Stimulated activated naive CD8-positive, alpha-beta T cell treated with anti-CD3 and anti-CD28 coated beads, Interleukin-15, amount 100 ng/mL, for 72 hours (primary cell): ENCODE measurements around the gene ORM1.
A peak's percentile ranks its signal among the peaks of the same experiment; 100 is the strongest.
"Not testable (repeated sequence)": the region's sequence is repeated elsewhere in the genome, so short reads cannot be mapped to it uniquely, and the experiment has no call there.

Source experiments
- ATAC-seq: fragments of 150-1000 bp; cut with Tn5 transposase; 2 replicates; pipeline ENCODE4 v1.10.0; 2021; ENCODE audit warnings: mild to moderate bottlenecking, moderate library complexity
- DNase-seq, 2 donors: peaks; one replicate each; pipeline ENCODE4 v3.0.0; 2021 to 2022
- H3K27ac Mint-ChIP-seq, 2 donors: one replicate each; pipeline ENCODE4 v1.8.0; 2022; ENCODE audit warnings: mild to moderate bottlenecking in 2 of 2, mixed read lengths in 2 of 2, moderate library complexity in 2 of 2
- H3K27me3 Mint-ChIP-seq: one replicate; pipeline ENCODE4 v1.8.0; 2022; ENCODE audit warnings: mixed read lengths
- H3K4me1 Mint-ChIP-seq: one replicate; pipeline ENCODE4 v1.8.0; 2022; ENCODE audit warnings: mild to moderate bottlenecking, mixed read lengths
- H3K4me3 Mint-ChIP-seq, 2 donors: one replicate each; pipeline ENCODE4 v1.8.0; 2022; ENCODE audit warnings: mild to moderate bottlenecking in 2 of 2, mixed read lengths in 2 of 2, moderate library complexity in 1 of 2
- H3K9me3 Mint-ChIP-seq, 2 donors: one replicate each; pipeline ENCODE4 v1.8.0; 2022; ENCODE audit warnings: mixed read lengths in 2 of 2

ORM1 gene

DNA sequence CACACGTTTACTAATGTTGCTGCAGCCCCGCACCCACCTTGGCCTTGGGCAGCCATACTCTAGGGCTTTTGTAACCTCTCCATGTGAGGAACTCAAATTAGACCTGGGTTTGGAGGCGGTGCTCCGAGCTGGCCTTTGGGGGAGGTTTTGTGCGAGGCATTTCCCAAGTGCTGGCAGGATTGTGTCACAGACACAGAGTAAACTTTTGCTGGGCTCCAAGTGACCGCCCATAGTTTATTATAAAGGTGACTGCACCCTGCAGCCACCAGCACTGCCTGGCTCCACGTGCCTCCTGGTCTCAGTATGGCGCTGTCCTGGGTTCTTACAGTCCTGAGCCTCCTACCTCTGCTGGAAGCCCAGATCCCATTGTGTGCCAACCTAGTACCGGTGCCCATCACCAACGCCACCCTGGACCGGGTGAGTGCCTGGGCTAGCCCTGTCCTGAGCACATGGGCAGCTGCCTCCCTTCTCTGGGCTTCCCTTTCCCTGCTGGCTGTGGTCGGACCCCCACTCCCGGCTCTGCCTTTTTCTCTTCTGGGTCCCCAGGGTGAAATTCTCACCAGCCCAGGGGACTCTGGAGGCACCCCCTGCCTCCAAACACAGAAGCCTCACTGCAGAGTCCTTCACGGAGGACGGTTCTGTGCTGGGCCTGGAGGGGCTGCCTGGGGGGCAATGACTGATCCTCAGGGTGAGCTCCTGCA lies at the start of gene ORM1:
Gene ORM1 (plus strand): TSS at position 268 of the 701 bp plus-strand sequence. CDS start 36 bp downstream, at position 304.
- not testable (repeated sequence) for DNase-seq, H3K9me3 Mint-ChIP-seq, H3K4me3 Mint-ChIP-seq, H3K27me3 Mint-ChIP-seq, H3K4me1 Mint-ChIP-seq, H3K27ac Mint-ChIP-seq
- peak; percentile 42 for ATAC-seq

DNA sequence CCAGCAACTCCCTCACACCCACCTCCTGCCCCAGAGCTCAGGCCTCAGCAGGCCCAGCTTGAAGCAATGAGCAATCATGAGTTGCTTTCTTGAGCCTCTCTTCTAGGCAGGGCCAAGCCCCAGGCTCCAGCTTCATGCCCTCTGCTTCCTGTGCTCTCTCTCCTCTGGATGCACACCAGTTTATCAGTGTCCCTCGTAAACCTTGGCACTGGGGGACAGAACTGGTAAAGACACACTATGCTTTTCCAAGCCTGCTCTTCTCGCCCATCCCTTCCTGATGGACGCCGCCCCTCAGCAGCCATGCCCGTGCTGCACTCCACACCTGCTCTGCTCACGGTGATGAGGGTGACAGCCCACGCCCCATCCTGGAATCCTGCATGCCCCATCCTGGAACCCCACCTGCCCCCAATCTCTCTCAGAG lies 49.4 kb upstream of the ORM1 start:
- Mint-ChIP-seq H3K27me3 (peaks cover 10% of the 10 kb centered on the region), H3K4me1 (no peaks in the 10 kb centered on the region), H3K27ac (no peak overlapping the region), H3K4me3 (no peak overlapping the region), H3K9me3 (peaks cover 0 to 7% of the 10 kb centered on the region in 2 donors)
- no peak for DNase-seq
- ATAC-seq: no peak

DNA sequence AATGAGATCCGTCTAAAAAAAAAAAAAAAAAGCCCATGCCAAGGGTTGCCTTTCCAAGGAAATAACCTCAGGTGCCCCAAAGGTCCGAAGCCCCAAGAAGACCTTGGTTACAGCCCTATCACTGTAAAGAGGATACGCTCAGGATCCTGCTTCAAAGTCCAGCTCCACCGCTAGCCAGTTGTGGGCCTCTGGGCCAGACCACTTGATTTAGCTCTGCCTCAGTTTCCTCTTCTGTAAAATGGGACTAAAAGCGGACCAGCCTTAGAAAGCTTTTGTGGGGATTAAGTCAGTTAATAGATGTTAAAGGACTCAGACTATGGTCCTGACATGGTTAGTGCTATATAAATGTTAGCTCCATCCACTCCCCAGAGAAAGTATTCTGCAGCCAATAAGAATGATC lies 48.7 kb upstream of the ORM1 start:
- Mint-ChIP-seq H3K4me3 (no peak overlapping the region), H3K4me1 (no peaks in the 10 kb centered on the region), H3K27me3 (peaks cover 10% of the 10 kb centered on the region), H3K27ac (no peak overlapping the region), H3K9me3 (peaks cover 0 to 8% of the 10 kb centered on the region in 2 donors)
- ATAC-seq (no peak), DNase-seq (no peak)

DNA sequence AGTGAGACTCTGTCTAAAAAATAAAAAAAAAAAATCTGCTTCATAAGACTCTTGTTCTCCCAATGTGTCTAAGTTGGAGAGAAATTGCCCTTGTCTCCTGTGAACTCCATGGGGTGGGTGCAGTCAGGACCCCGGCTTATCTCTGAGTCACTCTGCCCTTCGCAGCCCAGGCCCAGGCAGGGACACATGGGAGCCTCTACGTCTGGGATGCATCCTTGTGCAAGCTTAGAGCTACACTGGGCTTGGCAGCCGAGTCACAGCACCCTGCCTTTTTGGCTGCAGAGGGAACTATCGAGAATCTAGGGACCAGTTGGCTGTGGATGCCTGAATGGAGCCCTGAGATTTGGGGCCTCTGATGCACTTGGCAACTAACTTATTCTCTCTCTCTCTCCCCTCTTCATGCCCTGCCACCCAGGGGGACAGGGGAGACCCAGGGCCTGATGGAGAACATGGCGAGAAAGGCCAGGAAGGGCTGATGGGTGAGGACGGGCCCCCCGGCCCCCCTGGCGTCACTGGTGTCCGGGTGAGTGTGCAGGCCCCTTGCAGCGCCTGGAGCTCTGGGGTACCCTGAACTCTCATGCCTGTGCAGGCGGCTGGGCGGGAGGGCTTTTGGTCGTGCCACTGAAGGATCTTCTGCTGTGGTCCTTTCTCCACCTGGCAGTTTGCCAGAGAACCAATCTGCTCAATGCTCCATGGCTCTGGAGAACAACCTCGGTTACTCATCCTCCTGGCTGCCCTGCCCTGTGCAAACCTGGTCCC lies 47.5 kb upstream of the ORM1 start:
- no peaks in the 10 kb centered on the region for H3K4me1 Mint-ChIP-seq
- no peak overlapping the region for H3K27ac Mint-ChIP-seq
- DNase-seq: no peak
- H3K27me3 Mint-ChIP-seq: peaks cover 10% of the 10 kb centered on the region
- peaks cover 0 to 8% of the 10 kb centered on the region in 2 donors for H3K9me3 Mint-ChIP-seq
- ATAC-seq: no peak
- no peak overlapping the region for H3K4me3 Mint-ChIP-seq

DNA sequence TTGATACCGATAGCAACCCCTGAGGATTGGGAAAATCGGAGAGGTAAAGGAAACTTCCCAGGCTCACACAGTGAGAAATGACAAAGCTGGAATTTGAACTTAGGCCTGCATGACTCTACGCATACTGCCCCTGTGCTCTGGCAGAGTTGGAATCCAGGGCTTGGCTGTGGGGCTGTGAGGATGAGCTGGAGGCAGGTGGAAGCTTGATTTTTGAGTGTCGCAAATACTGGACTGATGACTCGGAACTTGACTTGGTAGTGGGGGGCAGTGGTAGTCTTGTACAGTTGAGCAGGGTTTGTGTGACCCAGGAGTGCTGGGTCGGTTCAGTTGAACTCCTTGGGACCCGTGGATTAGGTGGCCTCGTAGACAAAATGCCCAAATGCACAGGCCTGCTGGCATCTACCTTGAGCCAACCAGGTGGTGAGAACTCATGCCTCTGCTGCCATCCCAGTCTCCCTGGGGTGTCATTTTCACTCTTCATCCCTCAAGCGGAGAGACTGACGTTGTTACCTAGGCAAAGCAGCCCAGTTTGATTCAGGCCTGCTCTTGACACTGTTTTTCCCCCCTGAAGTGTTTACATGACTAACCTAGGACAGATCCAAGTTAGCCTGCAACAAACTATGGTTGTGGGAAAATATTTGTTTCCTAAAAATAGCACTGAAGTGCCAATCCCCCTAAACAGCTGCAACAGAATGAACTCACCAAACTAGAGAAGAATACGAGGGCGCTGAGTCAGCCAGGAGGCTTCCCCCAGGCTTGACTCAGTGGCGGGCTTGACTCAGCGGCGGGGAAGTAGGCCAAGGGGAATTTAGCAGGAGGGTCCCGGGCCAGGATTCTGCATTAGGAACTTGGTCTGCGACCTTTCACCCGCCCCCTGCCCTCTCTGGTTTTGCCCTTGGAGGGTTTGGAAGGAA lies 45.7 kb upstream of the ORM1 start:
- H3K27ac Mint-ChIP-seq: no peak overlapping the region
- H3K4me3 Mint-ChIP-seq: no peak overlapping the region
- ATAC-seq (no peak), DNase-seq (no peak)
- H3K4me1 Mint-ChIP-seq: no peaks in the 10 kb centered on the region
- H3K27me3 Mint-ChIP-seq: peaks cover 5% of the 10 kb centered on the region
- peaks cover 0 to 8% of the 10 kb centered on the region in 2 donors for H3K9me3 Mint-ChIP-seq

DNA sequence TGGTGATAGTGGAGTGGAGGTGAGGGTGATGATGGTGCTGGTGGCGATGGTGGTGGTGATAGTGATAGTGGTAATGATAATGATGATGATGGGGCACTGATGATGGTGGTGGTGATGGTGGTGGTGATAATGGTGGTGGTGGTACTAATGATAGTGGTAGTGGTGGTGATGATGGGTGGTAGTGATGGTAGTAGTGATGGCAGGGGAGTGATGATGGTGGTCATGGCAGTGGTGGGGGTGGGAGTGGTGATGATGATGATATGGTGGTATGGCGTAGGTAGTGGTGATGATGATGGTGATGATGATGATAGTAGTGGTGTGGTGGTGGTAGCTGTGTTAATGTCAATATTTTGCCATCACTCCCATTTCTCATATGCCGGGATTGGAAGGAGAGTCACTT lies 44.5 kb upstream of the ORM1 start:
- no peaks in the 10 kb centered on the region for H3K27me3 Mint-ChIP-seq

DNA sequence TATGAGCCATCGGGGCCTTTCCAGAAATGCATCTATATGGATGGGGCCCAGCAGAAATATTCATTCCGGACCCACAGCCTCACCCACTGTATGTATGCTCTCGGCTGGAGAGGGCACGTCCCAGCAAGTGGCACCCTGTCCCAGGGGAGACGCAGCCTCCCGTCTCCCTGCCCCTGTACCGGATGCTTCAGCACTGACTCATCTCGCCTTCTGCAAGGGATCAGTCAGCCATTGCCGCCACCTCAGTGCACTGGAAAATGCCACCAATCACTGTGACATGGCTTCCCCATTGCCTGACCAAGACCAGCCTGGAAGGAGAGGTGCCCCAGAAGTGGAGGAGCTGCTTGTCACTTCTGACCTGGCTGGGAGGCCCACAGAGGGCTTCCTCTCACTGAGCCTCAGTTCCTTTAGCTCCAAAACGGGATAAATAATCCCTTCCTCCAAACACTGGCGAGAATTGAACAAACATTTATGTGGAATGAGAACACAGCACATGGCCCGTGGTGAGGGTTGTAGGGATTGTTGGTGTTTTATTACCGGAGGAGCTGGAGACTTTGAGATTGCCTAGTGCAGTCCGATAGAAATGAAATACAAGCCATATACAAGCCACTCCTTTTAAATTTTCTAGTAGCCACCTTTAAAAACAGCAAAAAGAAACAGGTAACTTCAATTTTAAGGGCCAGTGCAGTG lies 43.9 kb upstream of the ORM1 start:
- ATAC-seq (no peak), DNase-seq (no peak)
- Mint-ChIP-seq H3K4me1 (peaks cover 9% of the 10 kb centered on the region), H3K9me3 (peaks cover 0 to 8% of the 10 kb centered on the region in 2 donors), H3K4me3 (no peak overlapping the region), H3K27me3 (no peaks in the 10 kb centered on the region), H3K27ac (no peak overlapping the region)

More for the DNA sequence above, 44.5 kb upstream of the ORM1 start:
- H3K27ac Mint-ChIP-seq: no peak overlapping the region
- H3K4me1 Mint-ChIP-seq: peaks cover 9% of the 10 kb centered on the region
- peaks cover 0 to 8% of the 10 kb centered on the region in 2 donors for H3K9me3 Mint-ChIP-seq
- ATAC-seq (no peak), DNase-seq (no peak)
- H3K4me3 Mint-ChIP-seq: no peak overlapping the region

DNA sequence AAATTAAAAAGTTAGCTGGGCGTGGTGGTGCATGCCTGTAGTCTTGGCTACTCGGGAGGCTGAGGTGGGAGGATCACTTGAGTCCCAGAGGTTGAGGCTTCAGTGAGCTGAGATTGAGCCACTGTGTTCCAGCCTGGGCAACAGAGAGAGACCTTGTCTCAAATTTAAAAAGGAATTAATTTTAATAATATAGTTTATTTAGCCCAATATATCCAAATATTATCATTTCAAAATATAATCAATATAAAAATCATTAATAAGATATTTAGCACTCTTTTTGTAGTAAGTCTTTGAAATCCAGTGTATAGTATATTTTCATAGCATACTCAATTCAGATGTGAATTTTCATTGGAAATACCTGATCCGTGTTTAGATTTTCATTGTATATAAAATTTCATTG lies 43.2 kb upstream of the ORM1 start:
- Mint-ChIP-seq H3K27me3 (no peaks in the 10 kb centered on the region), H3K4me3 (no peak overlapping the region), H3K9me3 (peaks cover 0 to 8% of the 10 kb centered on the region in 2 donors), H3K27ac (no peak overlapping the region), H3K4me1 (peaks cover 9% of the 10 kb centered on the region)
- ATAC-seq (no peak), DNase-seq (no peak)

DNA sequence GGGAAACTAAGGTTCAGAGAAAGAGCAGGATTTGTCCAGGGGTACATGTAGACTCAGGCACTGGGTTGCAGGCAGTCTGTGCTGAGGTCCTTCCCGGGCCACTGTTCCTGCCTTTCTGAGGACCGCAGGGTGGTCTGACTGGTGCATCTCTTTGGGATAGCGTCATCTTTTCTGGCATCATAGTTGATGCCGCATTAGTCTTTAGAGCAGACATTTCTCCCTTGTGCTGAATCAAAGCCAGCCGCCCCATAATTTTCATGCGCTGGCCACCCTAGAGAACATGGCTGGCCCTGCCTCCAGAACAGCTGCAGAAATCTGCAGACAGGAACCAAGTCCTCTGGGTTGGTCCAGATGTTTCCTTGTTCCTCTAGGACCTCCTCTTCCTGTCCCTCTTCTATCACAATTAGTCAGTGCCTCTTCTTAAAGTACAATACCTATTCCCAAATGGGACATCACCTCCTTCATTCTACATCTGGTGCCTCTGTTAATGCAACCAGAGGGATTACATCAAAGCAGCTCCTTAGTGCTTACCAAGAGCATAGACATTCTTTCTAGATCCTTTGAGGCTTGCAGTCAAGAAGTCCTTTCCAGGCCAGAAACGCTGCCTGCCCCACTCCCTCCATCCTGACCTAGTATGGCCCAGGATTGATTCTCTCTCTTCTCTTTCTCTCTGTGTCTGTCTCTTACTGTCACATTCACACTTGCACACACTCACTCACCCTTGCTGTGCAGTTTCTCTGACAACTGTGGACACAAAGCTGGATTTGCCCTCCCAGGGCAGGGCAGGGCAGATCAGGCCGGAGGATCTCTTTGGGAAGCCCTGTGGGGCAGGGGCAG lies 42.0 kb upstream of the ORM1 start:
- no peak overlapping the region for H3K27ac Mint-ChIP-seq
- H3K9me3 Mint-ChIP-seq: peaks cover 0 to 8% of the 10 kb centered on the region in 2 donors
- H3K4me3 Mint-ChIP-seq: no peak overlapping the region
- no peak for ATAC-seq
- H3K27me3 Mint-ChIP-seq: no peaks in the 10 kb centered on the region
- no peak for DNase-seq
- H3K4me1 Mint-ChIP-seq: peaks cover 9% of the 10 kb centered on the region

DNA sequence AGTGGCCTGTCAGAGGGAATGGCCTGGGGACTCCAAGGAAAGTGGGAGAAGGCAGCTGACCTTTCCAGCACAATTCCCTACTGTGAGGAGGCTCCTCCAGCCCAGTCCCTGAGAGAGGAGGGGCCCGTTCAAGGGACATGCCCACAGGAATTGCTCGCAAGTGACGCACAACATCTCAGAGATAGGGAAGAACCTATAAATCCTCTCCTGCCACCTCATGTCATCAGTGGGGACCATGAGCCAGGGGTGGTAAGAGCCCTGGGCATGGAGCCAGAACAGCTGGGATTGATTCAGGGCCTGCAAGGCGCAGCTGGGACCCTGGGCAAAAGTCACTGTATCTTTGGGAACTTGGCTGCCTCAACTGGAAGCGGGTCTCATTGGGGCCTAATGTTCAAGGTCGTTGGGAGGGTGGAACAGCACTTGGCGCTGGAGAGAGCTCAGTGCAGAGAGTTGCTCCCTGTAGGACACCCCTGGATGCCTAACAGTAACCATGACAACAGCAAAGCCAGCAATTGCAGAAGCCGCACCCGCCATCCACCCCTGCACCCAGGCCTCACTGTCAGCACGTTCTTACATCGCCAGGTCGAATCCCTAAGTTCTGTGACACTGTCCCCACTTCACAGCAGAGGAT lies 41.3 kb upstream of the ORM1 start:
- Mint-ChIP-seq H3K27me3 (no peaks in the 10 kb centered on the region), H3K4me1 (peaks cover 9% of the 10 kb centered on the region), H3K4me3 (no peak overlapping the region), H3K27ac (no peak overlapping the region), H3K9me3 (peaks cover 0 to 8% of the 10 kb centered on the region in 2 donors)
- no peak for ATAC-seq
- DNase-seq: no peak

DNA sequence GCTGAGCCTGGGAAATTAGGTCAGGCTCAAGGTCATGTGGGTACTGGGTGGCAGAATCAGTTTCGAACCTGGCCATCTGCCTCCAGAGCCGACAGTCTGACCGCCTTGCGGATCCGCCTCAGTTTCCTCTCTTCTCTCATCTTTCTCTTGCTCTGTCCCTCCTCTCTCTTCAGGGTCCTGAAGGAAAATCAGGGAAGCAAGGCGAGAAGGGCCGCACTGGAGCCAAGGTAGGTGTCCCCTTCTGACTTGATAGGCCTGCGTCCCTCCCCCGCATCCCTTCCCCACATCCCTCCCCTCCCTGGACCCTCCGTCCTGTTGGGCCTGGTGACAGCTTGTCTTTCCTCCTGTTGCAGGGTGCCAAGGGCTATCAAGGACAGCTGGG lies 40.8 kb upstream of the ORM1 start:
- peaks cover 9% of the 10 kb centered on the region for H3K4me1 Mint-ChIP-seq
- peaks cover 0 to 8% of the 10 kb centered on the region in 2 donors for H3K9me3 Mint-ChIP-seq
- no peak for DNase-seq
- no peak overlapping the region for H3K27ac Mint-ChIP-seq
- no peak overlapping the region for H3K4me3 Mint-ChIP-seq
- no peaks in the 10 kb centered on the region for H3K27me3 Mint-ChIP-seq
- ATAC-seq: no peak

DNA sequence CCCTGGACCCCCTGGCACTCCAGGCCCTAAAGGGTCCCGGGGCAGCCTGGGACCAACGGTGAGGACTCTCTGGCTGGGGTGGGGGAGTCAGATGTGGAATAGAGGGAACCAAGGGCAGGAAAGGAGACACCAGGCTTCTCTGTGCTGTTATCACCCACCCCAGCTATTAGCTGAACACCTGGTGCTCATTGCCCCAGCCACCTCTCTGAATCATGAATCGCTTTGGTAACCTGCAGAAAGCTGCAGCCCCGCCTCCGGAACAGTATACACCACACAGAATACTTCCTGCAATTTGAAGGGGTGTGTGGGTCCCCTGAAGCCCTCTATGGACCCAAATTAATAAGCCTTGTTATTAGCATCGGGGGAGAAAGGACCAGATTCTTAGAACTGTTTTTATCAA lies 40.4 kb upstream of the ORM1 start:
- ATAC-seq (peak; percentile 47), DNase-seq (no peak)
- Mint-ChIP-seq H3K27me3 (no peaks in the 10 kb centered on the region), H3K4me1 (peaks cover 9% of the 10 kb centered on the region), H3K9me3 (peaks cover 0 to 8% of the 10 kb centered on the region in 2 donors), H3K27ac (peak overlapping the region in 1 of 2 donors; percentile 85), H3K4me3 (no peak overlapping the region)

DNA sequence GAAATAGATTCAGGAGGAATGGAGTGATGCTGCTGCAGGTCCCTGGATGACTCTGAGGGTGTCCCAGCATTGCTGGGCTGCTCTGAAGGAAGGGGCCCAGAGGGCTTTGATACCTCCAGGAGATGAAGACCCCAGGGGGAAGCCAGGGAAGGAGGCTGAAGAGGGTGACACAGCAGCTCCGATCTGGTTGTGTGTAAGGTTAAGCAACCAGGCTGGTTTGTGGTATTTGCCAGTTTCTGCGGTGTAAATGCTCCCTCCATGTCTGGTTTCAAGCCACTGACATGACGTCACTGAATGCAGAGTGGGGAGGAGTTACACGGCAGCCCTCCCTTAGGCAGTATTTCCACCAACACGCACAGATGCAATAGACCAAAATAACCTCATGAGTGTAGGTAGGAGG lies 40.0 kb upstream of the ORM1 start:
- DNase-seq (peak; percentile 44 to 63), ATAC-seq (peak; percentile 82)
- Mint-ChIP-seq H3K9me3 (peaks cover 0 to 7% of the 10 kb centered on the region in 2 donors), H3K27ac (peak overlapping the region in 1 of 2 donors; percentile 85), H3K4me3 (no peak overlapping the region), H3K27me3 (no peaks in the 10 kb centered on the region), H3K4me1 (peaks cover 9% of the 10 kb centered on the region)

DNA sequence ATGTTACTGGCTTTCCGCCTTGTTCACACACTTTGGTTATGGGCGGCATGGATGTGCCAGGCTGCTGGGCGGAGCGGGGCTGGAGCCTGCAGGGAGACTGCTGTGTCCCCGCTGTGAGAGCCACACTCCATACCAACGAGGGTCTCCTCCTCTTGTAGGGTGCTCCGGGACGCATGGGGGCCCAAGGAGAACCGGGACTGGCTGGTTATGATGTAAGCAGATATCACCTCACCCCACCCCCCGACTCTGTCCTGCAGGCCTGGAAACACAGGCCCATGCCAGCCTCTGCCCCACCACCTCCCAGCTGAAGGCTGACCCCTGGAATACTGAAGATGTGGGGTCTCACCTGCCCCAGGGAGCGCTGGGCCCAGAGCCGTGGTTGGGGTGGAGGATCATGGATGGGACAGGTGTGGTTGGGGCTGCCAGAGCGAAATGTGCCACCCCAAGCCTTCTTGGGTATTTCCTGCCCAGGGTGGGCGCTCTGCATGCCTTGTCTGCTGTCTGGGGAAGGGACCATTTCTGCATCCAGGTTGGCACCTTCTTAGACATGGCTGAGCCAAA lies 39.3 kb upstream of the ORM1 start:
- H3K27me3 Mint-ChIP-seq: no peaks in the 10 kb centered on the region

More for the DNA sequence above, 39.3 kb upstream of the ORM1 start:
- Mint-ChIP-seq H3K4me3 (no peak overlapping the region), H3K4me1 (peaks cover 9% of the 10 kb centered on the region), H3K27ac (no peak overlapping the region), H3K9me3 (no peaks in the 10 kb centered on the region)
- DNase-seq (no peak), ATAC-seq (no peak)
